Prostate gland (tissue), 2 donors: ENCODE measurements around the gene DUSP14. TPM values are rescaled to one million over a fixed set of nuclear protein-coding genes. Genes with fewer than 3 reads are reported as not detected.

Source experiments
- DNase-seq: peaks from one replicate; pipeline ENCODE4 v3.0.0-alpha.2; 2019; ENCODE audit warnings: low spot score
- H3K27ac ChIP-seq, 2 donors: fragments of 200-600 bp; sonication (generic); 2 replicates each; pipeline ENCODE4 v1.5.1; 2017 to 2019
- H3K27me3 ChIP-seq: fragments of 200-600 bp; sonication (generic); replicated peaks from 2 replicates; pipeline ENCODE4 v1.5.1; 2019; ENCODE audit not compliant: insufficient read depth
- H3K36me3 ChIP-seq, 2 donors: fragments of 200-600 bp; sonication (generic); 1 replicate in 1 of 2; 2 replicates in 1 of 2; pipeline versions ENCODE4 v1.5.1 to v1.8.1; 2017 to 2019
- H3K4me1 ChIP-seq: fragments of 200-600 bp; sonication (generic); replicated peaks from 2 replicates; pipeline ENCODE4 v1.5.1; 2019
- H3K4me3 ChIP-seq, 2 donors: fragments of 200-600 bp; sonication (generic); 2 replicates each; pipeline ENCODE4 v1.5.1; 2017 to 2019
- H3K9me3 ChIP-seq: fragments of 200-600 bp; sonication (generic); 2 replicates; pipeline ENCODE4 v1.5.1; 2017
- CTCF ChIP-seq, 4 experiments: fragments of 200-600 bp in 2 of 4; fragments of 450-650 bp in 2 of 4; sonication (generic) in 2 of 4; IDR thresholded peaks; 1 replicate in 3 of 4; 2 replicates in 1 of 4; pipeline ENCODE4 v1.5.1; 2016 to 2019; ENCODE audit warnings: antibody characterized with exemption in 4 of 4, mild to moderate bottlenecking in 2 of 4, moderate library complexity in 2 of 4
- POLR2A ChIP-seq: fragments of 450-650 bp; IDR thresholded peaks from one replicate; pipeline ENCODE4 v1.6.1; 2016; ENCODE audit warnings: antibody characterized with exemption, mild to moderate bottlenecking
- POLR2AphosphoS5 ChIP-seq: sonication (generic); formaldehyde crosslinking; IDR thresholded peaks from one replicate; pipeline ENCODE4 v1.6.1; 2017; ENCODE audit warnings: antibody characterized with exemption
- WGBS: methylation state at CpG from one replicate; pipeline ENCODE4 v1.1.5; 2018; 5-methylcytosine and 5-hydroxymethylcytosine counted together
- intact Hi-C: fragments of 100-400 bp; cut with DNase I; formaldehyde crosslinking; loops from one replicate; pipeline ENCODE4 v1.14.2; 2022
- total RNA-seq, 2 donors: library from RNA; depleted of rRNA; stranded (reverse); fragments of >200 nt; gene quantifications; one replicate each; pipeline ENCODE4 v1.1.0, GENCODE V29; 2016

The DUSP14 gene
- total RNA-seq, 2 donors from 2014 or later = 28.7 to 31.0 TPM

GRCh38 chr17:37500378-37500777 is 10.7 kb downstream of the DUSP14 start:
- intact Hi-C loops = no loop called here
- peaks cover 8% of the 10 kb centered on the region for H3K4me1 ChIP-seq
- no peak overlapping the region for H3K27ac ChIP-seq
- H3K36me3 ChIP-seq = no peaks in the 10 kb centered on the region
- DNase-seq = no peak
- H3K4me3 ChIP-seq = no peak overlapping the region
- no peaks in the 10 kb centered on the region for H3K9me3 ChIP-seq
- TF ChIP-seq CTCF (IDR thresholded peaks at IDR 0.05) (no peak), POLR2AphosphoS5 (no peak), POLR2A (no peak)
- H3K27me3 ChIP-seq = no peaks in the 10 kb centered on the region

GRCh38 chr17:37502009-37502936 is 12.6 kb downstream of the DUSP14 start:
- Histone ChIP-seq H3K27ac (no peak overlapping the region), H3K9me3 (no peaks in the 10 kb centered on the region), H3K4me1 (peaks cover 8% of the 10 kb centered on the region), H3K36me3 (no peaks in the 10 kb centered on the region), H3K4me3 (no peak overlapping the region), H3K27me3 (no peaks in the 10 kb centered on the region)
- DNase-seq = no peak
- intact Hi-C loops = no loop called here
- WGBS = 85% methylated on average over 10 of the region's 10 CpGs
- TF ChIP-seq POLR2A (no peak), CTCF (IDR thresholded peaks at IDR 0.05) (no peak), POLR2AphosphoS5 (no peak)

GRCh38 chr17:37503148-37503547 is 13.5 kb downstream of the DUSP14 start:
- Histone ChIP-seq H3K27me3 (no peaks in the 10 kb centered on the region), H3K36me3 (no peaks in the 10 kb centered on the region), H3K4me3 (no peak overlapping the region), H3K27ac (no peak overlapping the region), H3K9me3 (no peaks in the 10 kb centered on the region), H3K4me1 (peaks cover 8% of the 10 kb centered on the region)
- 93% methylated on average over 6 of the region's 6 CpGs for WGBS
- DNase-seq = no peak
- TF ChIP-seq POLR2A = no peak
- no peak for TF ChIP-seq CTCF (IDR thresholded peaks at IDR 0.05)
- TF ChIP-seq POLR2AphosphoS5 = no peak
- intact Hi-C loops = no loop called here

GRCh38 chr17:37505333-37505732 is 15.6 kb downstream of the DUSP14 start:
- DNase-seq = no peak
- H3K4me1 ChIP-seq = peaks cover 8% of the 10 kb centered on the region
- H3K9me3 ChIP-seq = no peaks in the 10 kb centered on the region
- H3K36me3 ChIP-seq = no peaks in the 10 kb centered on the region
- intact Hi-C loops = no loop called here
- H3K27me3 ChIP-seq = no peaks in the 10 kb centered on the region
- no peak overlapping the region for H3K27ac ChIP-seq
- TF ChIP-seq POLR2A (no peak), CTCF (IDR thresholded peaks at IDR 0.05) (no peak), POLR2AphosphoS5 (no peak)
- WGBS = 85% methylated on average over 3 of the region's 3 CpGs
- no peak overlapping the region for H3K4me3 ChIP-seq

GRCh38 chr17:37506678-37507077 is 17.0 kb downstream of the DUSP14 start:
- no peak for DNase-seq
- Histone ChIP-seq H3K4me1 (peaks cover 2% of the 10 kb centered on the region), H3K4me3 (no peak overlapping the region), H3K27me3 (no peaks in the 10 kb centered on the region), H3K9me3 (no peaks in the 10 kb centered on the region), H3K36me3 (no peaks in the 10 kb centered on the region), H3K27ac (no peak overlapping the region)
- intact Hi-C loops = no loop called here
- WGBS = 48% methylated on average over 10 of the region's 10 CpGs
- TF ChIP-seq CTCF (IDR thresholded peaks at IDR 0.05) (peak in 2 of 4 experiments; percentile 13 to 46), POLR2AphosphoS5 (no peak)
